ENCODE measurements around the gene MYLK4. TPM values are rescaled to one million over a fixed set of nuclear protein-coding genes. Genes with fewer than 3 reads are reported as not detected.

Gene MYLK4
- total and polyA plus RNA-seq, 4 donors: 0.27 to 1.6 (median 1.0) TPM

DNA sequence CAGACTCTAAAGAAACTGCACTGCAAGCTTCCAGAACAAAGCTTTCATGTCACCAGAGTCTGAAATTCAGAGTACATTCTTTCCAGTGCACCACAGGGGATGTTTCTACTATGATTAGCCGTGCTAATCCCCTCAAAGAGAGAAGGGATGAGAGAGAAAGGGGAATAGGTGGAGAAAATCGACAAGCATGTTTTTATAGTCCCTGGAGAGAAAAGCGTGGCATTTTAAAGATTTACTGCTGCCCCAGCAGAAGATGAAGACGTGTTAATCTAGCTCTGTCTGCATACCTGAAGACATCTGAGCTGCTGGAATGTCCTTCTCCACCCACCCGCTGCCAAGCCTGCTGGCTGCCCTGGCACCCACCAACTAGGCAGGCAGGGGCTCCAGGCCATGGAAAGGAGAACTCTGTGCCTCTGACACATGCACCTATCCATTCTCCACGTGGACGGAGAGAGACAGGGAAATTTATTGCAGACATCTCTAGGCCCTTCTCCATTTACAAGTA lies 4.1 kb downstream of the MYLK4 start:
- peaks cover 0 to 16% (median 0%) of the 10 kb centered on the region in 5 donors for H3K4me1 ChIP-seq (ENCODE audit: control insufficient read depth in 5 of 5, insufficient read depth in 5 of 5, low read length in 5 of 5)
- 81 to 87% methylated on average over 7 of the region's 7 CpGs for WGBS, 2 donors
- H3K9me3 ChIP-seq (ENCODE audit: control insufficient read depth in 4 of 4, insufficient read depth in 3 of 4, low read length in 3 of 4): no peaks in the 10 kb centered on the region
- no peak overlapping the region for H3K9ac ChIP-seq (ENCODE audit: insufficient read depth in 1 of 2, low read length in 2 of 2)
- H3K27me3 ChIP-seq (ENCODE audit: control insufficient read depth in 3 of 3, insufficient read depth in 3 of 3, low read length in 2 of 3): no peaks in the 10 kb centered on the region
- no peaks in the 10 kb centered on the region for H3K36me3 ChIP-seq (ENCODE audit: control insufficient read depth in 4 of 4, insufficient read depth in 4 of 4, low read length in 4 of 4)
- ATAC-seq (ENCODE audit: insufficient read depth, low FRiP score) (no peak), DNase-seq (no peak)
- H3K4me3 ChIP-seq: no peak overlapping the region
- H3K27ac ChIP-seq (ENCODE audit: low read depth in 1 of 2, low read length in 1 of 2): no peak overlapping the region
- no peak for TF ChIP-seq CTCF (IDR thresholded peaks at IDR 0.05; ENCODE audit: control extremely low read depth, extremely low read depth)

GRCh38 chr6:2745246-2745645 lies 5.5 kb downstream of the MYLK4 start:
- H3K9me3 ChIP-seq (ENCODE audit: control insufficient read depth in 4 of 4, insufficient read depth in 3 of 4, low read length in 3 of 4): no peaks in the 10 kb centered on the region
- peaks cover 0 to 12% (median 0%) of the 10 kb centered on the region in 5 donors for H3K4me1 ChIP-seq (ENCODE audit: control insufficient read depth in 5 of 5, insufficient read depth in 5 of 5, low read length in 5 of 5)
- no peak overlapping the region for H3K4me3 ChIP-seq
- DNase-seq (no peak), ATAC-seq (ENCODE audit: insufficient read depth, low FRiP score) (no peak)
- H3K27me3 ChIP-seq (ENCODE audit: control insufficient read depth in 3 of 3, insufficient read depth in 3 of 3, low read length in 2 of 3): no peaks in the 10 kb centered on the region
- no peaks in the 10 kb centered on the region for H3K36me3 ChIP-seq (ENCODE audit: control insufficient read depth in 4 of 4, insufficient read depth in 4 of 4, low read length in 4 of 4)
- no peak overlapping the region for H3K27ac ChIP-seq (ENCODE audit: low read depth in 1 of 2, low read length in 1 of 2)
- 93 to 96% methylated on average over 4 of the region's 4 CpGs for WGBS, 2 donors
- TF ChIP-seq CTCF (IDR thresholded peaks at IDR 0.05; ENCODE audit: control extremely low read depth, extremely low read depth): no peak
- no peak overlapping the region for H3K9ac ChIP-seq (ENCODE audit: insufficient read depth in 1 of 2, low read length in 2 of 2)

DNA sequence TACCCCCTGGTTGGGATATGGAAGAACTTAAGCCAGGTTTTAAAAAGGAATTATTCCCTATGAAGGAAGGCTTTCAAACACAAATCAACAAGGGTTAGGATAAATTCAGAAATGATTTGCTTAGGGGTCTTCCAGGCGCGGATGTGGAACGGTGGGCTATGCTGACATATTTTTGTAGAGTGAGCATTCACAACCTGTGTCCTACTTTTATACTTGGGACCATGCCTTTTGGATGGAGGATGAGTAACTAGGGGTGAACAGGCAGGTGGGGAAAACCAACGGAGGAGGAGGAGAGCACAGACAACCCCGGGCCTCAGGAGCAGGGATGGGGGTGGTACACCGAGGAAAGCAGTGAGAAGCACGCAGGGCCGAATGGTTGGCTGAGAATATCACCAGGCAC lies 5.9 kb downstream of the MYLK4 start:
- no peaks in the 10 kb centered on the region for H3K27me3 ChIP-seq (ENCODE audit: control insufficient read depth in 3 of 3, insufficient read depth in 3 of 3, low read length in 2 of 3)
- TF ChIP-seq CTCF (IDR thresholded peaks at IDR 0.05; ENCODE audit: control extremely low read depth, extremely low read depth): no peak
- 92 to 95% methylated on average over 8 of the region's 8 CpGs for WGBS, 2 donors
- peaks cover 0 to 12% (median 0%) of the 10 kb centered on the region in 5 donors for H3K4me1 ChIP-seq (ENCODE audit: control insufficient read depth in 5 of 5, insufficient read depth in 5 of 5, low read length in 5 of 5)
- ATAC-seq (ENCODE audit: insufficient read depth, low FRiP score) (no peak), DNase-seq (no peak)
- no peaks in the 10 kb centered on the region for H3K9me3 ChIP-seq (ENCODE audit: control insufficient read depth in 4 of 4, insufficient read depth in 3 of 4, low read length in 3 of 4)
- H3K36me3 ChIP-seq (ENCODE audit: control insufficient read depth in 4 of 4, insufficient read depth in 4 of 4, low read length in 4 of 4): no peaks in the 10 kb centered on the region
- no peak overlapping the region for H3K4me3 ChIP-seq
- H3K9ac ChIP-seq (ENCODE audit: insufficient read depth in 1 of 2, low read length in 2 of 2): no peak overlapping the region
- H3K27ac ChIP-seq (ENCODE audit: low read depth in 1 of 2, low read length in 1 of 2): peak overlapping the region in 1 of 2 donors; percentile 54

GRCh38 chr6:2744209-2744771 lies 6.4 kb downstream of the MYLK4 start:
- 60 to 64% methylated on average over 9 of the region's 9 CpGs for WGBS, 2 donors
- H3K9ac ChIP-seq (ENCODE audit: insufficient read depth in 1 of 2, low read length in 2 of 2): no peak overlapping the region
- DNase-seq: no peak
- ATAC-seq (ENCODE audit: insufficient read depth, low FRiP score): no peak
- no peak overlapping the region for H3K4me3 ChIP-seq
- H3K4me1 ChIP-seq (ENCODE audit: control insufficient read depth in 5 of 5, insufficient read depth in 5 of 5, low read length in 5 of 5): peaks cover 0 to 7% (median 0%) of the 10 kb centered on the region in 5 donors
- no peak for TF ChIP-seq CTCF (IDR thresholded peaks at IDR 0.05; ENCODE audit: control extremely low read depth, extremely low read depth)
- H3K27ac ChIP-seq (ENCODE audit: low read depth in 1 of 2, low read length in 1 of 2): peak overlapping the region in 1 of 2 donors; percentile 54
- no peaks in the 10 kb centered on the region for H3K27me3 ChIP-seq (ENCODE audit: control insufficient read depth in 3 of 3, insufficient read depth in 3 of 3, low read length in 2 of 3)
- no peaks in the 10 kb centered on the region for H3K9me3 ChIP-seq (ENCODE audit: control insufficient read depth in 4 of 4, insufficient read depth in 3 of 4, low read length in 3 of 4)
- H3K36me3 ChIP-seq (ENCODE audit: control insufficient read depth in 4 of 4, insufficient read depth in 4 of 4, low read length in 4 of 4): no peaks in the 10 kb centered on the region

All from lung (tissue), 12 donors.